GM19023 (cell line): ENCODE results near the gene CNNM4.

ENCODE experiments used
- ATAC-seq: cut with Tn5 transposase; IDR thresholded peaks from one replicate; pipeline ENCODE4 v1.9.1; 2021; ENCODE audit warnings: mild to moderate bottlenecking, moderate library complexity; ENCODE audit not compliant: unreplicated experiment

Gene CNNM4

DNA sequence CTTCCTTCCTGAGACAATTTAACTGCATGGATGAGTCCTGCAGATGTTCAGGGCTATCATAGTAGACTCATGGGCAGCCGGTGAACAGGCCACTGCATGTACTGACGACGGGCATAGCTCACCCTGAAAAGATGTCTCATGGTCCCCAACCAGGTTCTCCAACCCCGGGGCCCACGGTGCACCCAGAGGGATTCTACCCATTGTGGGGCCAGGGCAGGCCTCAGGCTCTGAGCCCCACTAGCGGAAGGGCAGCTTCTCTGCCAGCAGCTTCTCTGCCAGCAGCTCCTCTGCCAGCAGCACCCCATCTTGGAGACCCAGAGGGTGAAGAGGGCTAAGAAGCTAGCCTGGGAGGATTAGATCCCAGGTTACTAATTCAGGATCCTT lies 3.2 kb upstream of the CNNM4 start:
- ATAC-seq, result no peak

DNA sequence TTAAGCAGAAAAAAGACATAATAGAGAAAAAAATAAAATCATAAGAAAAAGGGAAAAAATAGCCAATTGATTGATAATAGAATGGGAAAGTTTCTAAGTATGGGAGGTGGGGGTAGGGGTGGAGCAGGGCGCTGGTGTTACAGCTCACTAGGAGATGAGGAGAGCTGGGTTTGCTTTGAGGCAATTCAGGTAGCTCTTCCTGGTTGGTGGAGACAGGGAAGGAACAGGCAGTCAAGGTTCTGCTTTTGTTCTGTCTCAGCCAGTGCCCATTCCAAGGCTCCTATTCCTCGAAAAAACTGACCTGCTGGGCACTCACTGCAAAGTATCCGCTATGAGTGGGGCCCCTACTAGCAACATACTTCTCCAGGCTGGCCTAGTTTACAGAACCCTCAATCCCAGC lies 1.7 kb upstream of the CNNM4 start:
- ATAC-seq, result no peak

- no peak for ATAC-seq
Measured at GRCh38 chr2:96759548-96759947, 1.2 kb upstream of the CNNM4 start.

DNA sequence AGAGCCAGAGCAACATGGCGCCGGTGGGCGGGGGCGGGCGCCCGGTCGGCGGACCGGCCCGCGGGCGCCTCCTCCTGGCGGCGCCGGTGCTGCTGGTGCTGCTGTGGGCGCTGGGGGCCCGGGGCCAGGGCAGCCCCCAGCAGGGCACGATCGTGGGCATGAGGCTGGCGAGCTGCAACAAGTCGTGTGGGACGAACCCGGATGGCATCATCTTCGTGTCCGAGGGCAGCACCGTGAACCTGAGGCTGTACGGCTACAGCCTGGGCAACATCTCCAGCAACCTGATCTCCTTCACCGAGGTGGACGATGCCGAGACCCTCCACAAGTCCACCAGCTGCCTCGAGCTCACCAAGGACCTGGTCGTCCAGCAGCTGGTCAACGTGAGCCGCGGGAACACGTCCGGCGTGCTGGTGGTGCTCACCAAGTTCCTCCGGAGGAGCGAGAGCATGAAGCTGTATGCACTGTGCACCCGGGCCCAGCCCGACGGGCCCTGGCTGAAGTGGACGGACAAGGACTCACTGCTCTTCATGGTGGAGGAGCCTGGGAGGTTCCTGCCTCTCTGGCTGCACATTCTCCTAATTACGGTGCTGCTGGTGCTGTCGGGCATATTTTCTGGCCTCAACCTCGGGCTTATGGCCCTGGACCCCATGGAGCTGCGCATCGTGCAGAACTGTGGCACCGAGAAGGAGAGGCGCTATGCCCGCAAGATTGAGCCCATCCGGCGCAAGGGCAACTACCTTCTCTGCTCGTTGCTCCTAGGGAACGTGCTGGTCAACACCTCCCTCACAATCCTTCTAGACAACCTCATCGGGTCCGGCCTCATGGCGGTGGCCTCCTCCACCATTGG lies 507 bp downstream of the CNNM4 start:
- ATAC-seq, result peak; percentile 59

- no peak for ATAC-seq
Measured at GRCh38 chr2:96762529-96763311, 2.0 kb downstream of the CNNM4 start.

DNA sequence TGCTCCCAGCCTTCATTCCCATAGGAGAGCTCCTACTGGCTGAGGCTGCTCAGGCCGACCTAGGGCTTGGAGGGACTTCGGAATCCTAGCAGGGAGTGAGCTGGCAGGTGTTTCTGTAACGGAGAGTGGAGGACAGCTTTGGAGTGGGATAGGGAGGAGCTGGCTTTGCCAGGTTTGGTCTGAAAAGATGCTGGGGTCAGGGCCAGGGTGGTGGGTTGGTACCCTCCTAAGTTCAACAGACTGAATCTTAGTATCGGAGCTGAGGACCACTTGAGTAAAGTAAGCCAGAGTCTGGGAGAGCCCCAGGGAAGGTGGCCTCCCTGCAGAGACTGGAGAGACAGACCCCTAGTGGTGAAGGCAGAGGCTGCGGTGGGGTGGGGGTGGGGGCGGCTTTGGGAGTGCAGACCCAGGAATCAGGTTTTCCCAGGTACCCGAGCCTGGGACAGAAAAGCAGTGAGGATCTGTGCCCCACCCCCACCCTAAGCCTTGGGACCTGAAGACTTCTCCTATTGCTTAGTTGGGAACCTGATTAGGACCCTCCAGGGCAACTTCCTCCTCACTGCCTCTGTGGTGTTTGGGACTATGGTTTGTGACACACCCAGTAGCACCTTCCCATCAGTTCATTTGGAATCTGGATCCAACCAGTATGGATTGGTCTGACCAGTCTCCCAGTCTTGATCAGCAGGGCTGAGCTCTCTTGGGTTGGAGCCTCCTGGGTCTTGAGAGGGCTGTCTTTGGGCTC lies 3.0 kb downstream of the CNNM4 start:
- no peak for ATAC-seq

DNA sequence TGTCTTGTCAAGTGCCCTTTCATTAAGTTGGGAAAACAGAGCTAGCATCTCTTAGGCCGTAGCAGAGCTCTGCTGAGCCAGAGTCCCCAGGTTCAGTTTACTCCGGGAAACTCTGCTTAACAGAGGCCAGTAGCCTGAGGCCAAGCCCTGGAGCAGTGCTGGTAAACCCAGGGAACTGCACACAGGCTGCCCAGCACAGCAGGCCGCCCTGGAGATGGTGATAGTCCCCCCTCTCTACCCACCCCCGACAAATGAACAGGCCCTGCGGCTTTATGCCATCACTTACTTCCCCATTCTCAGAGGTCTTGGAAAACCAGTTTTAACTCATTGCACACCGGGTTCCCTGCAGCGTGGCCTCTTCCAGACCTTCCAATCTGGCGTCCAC lies 3.5 kb downstream of the CNNM4 start:
- ATAC-seq, result no peak

GRCh38 chr2:96767135-96767871 lies 6.6 kb downstream of the CNNM4 start:
- ATAC-seq, result no peak

DNA sequence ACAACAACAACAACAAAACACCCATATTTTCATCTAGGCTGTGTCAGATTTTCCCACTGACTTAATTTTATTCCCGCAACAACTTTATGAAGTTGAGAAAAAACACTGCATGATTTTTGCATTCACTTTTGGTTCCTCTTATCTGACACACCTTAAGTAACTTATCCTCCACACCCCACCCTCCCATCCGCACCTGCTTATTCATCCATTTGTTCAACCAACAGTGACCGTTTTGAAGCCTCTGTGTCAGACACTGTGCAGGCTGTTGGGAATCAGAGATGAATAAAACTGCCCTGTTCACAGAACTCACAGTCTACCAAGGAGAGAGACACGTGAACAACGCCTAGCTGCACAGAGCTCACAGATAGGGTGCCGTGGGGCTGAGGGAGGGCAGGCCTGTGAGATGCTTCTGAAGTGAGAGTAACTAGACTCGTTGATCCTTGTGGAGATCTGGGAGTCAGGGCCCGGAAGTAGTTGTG lies 7.4 kb downstream of the CNNM4 start:
- no peak for ATAC-seq

DNA sequence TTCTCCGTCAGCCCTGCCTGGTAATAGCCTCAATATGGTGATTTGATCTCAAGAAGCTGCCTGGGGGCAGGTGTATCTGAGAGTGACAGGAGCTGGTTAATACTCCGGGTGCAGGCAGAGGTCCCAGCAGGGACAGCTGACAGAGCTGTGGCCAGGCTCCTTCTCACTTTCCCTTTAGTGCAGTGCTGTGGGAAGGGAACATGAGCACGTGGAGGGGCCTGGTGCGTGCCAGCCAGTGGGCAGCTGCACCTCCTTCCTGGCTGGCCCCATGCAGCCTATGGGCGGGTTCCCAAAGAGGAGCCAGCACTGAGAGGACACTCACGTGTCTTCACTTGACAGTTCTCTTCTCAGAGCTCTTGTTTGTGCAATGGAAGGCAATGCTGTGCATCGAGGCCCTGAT lies 9.1 kb downstream of the CNNM4 start:
- ATAC-seq, result no peak

- ATAC-seq, result no peak
Measured at GRCh38 chr2:96770442-96771202, 9.9 kb downstream of the CNNM4 start.

DNA sequence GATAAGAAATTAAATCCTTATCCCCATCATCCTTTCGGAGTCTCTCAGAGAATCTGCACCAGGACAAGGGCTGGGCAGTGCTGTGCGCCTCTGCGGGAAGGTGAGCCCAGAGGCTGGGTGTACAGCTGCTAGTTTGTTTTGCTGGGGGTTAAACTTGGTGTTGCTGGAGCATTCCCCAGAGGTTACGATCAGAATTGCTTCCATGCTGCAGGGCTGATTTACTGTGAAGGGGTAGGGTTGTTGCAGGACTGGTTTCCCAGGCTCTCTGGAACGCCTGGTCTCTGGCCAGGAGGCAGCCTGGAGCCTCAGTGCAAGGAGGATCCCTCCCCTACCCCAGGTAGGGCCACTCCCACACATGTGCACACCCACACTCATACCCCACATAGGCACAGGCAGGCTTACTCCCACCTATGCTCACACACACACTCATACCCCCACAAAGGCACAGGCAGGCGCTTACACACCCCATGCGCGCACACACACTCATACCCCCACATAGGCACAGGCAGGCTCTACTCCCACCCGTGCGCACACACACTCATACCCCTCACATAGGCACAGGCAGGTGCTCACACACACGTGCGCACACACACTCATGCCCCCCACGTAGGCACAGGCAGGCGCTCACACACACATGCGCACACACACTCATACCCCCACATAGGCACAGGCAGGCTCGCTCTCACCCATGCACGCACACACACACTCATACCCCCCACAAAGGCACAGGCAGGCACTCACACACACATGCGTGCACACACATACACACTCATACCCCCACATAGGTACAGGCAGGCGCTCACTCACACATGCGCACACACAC lies 11.3 kb downstream of the CNNM4 start:
- ATAC-seq, result no peak

DNA sequence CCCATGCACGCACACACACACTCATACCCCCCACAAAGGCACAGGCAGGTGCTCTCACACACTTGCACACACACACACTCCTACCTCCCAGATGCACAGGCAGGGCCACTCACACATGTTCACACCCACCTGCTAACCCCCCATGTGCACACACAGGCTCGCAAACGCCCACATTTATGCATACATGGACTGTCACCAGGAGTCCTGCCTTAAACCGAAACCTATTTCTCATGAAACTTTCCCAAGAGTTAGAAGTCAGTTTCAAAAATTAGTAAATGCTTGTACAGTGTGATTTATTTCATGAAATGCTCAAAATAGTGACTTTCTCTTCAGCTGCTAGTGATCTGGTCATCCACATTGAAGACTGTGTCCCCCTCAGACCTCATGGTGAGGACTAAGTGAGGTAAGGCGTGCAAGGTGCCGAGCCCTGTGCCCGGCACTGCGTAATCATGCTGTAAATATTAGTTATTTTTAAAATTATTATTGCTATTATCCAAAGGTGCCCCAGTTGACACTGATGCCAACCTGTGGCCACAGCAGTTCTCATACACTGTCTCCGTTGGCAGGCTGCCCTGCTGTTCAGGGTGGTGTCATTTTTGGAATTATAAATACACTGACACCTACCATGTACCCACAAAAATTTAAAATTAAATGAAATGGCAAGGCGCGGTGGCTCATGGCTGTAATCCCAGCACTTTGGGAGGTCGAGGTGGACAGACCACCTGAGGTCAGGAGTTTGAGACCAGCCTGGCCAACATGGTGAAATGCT lies 12.4 kb downstream of the CNNM4 start:
- ATAC-seq, result no peak

DNA sequence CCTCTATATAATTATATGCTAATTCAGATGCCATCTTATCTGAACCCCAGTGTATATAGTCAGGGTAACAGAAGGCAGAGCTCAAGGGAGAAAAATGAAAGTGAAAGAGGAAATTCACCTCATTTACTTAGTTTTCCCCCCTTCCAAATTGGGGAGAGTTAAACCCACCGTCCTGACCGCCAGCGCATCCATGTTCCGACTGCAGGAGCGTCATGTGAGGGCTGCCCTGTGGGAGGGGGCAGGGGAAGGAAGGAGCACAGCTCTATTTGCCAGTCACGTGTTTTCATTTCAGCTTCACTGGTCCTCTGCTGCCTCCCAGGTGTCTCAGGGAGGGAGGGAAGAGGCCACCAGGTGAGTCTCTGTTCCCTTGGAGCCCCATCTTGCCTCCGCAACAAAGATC lies 13.2 kb downstream of the CNNM4 start:
- no peak for ATAC-seq

DNA sequence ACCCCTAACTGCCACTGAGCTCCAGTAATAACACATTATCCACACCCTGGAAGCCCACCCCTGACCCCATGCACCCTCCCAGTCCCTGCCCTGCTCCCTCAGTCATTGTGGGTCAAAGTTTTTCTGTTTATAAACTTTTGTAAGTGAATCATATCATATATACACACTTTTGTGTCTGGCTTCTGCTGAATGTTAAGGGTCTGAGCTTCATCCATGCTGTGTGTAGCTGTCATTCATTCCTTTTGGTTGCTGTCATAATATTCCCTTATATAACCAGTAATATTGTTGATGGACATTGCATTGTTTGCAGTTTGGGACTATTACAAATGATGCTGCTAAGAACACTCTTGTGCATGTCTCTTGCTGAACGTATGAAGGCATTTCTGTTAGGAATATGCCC lies 14.5 kb downstream of the CNNM4 start:
- ATAC-seq, result no peak

- ATAC-seq, result no peak
Measured at GRCh38 chr2:96783388-96783787, 22.7 kb downstream of the CNNM4 start.

DNA sequence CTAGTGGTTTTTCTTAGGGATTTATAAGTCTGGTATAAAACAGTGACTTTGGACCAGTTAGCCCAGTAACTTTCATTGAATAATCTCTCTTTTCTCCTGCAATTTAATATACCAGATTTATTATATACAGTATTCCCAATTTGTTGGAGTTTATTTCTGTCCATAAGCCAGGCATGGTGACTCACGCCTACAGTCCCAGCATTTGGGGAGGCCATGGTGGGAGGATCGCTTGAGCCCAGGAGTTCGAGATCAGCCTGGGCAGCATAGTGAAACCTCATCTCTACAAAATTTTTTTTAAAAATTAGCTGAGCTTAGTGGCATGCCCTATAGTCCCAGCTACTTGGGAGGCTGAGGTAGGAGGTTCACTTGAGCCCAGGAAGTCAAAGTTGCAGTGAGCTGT lies 26.7 kb downstream of the CNNM4 start:
- ATAC-seq, result no peak

GRCh38 chr2:96788442-96789244 lies 27.9 kb downstream of the CNNM4 start:
- ATAC-seq, result no peak
